Brain pericyte (primary cell): ENCODE measurements around the gene FAM151A.

Experiments used
- DNase-seq: peaks from one replicate; pipeline ENCODE4 v3.0.0-alpha.2; 2012; ENCODE audit warnings: low read depth, low spot score

The FAM151A gene

GRCh38 chr1:54623216-54624007, at the start of gene FAM151A:
Gene FAM151A (minus strand): TSS chr1:54623525. CDS start chr1:54623395, 130 bp downstream.
- no peak for DNase-seq

GRCh38 chr1:54671985-54672608, 48.8 kb upstream of the FAM151A start:
- no peak for DNase-seq

DNA sequence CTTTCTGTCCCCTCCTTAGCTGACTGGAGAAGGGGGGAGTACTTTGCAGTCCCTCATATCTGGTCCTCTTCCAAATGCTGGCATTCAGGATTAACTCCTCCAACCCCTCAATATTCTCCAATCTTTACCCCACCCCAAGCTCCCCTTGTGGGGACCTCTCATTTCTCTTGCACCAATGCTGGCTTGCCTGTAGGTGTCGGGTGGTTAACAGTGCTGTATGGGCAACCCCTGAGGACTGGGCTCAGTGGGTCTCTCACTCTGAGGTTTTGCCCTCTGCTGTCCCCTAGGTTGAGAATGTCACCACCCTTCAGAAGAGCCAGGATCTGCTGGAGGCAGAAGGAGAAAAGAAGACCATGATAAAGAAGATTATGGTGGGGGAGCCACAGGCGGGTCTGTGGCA, 45.2 kb upstream of the FAM151A start:
- no peak for DNase-seq

GRCh38 chr1:54667797-54668196, 44.5 kb upstream of the FAM151A start:
- DNase-seq = no peak

GRCh38 chr1:54666333-54666732, 43.0 kb upstream of the FAM151A start:
- no peak for DNase-seq

GRCh38 chr1:54665852-54666251, 42.5 kb upstream of the FAM151A start:
- no peak for DNase-seq

- DNase-seq = no peak
Measured at GRCh38 chr1:54664364-54664763, 41.0 kb upstream of the FAM151A start.

DNA sequence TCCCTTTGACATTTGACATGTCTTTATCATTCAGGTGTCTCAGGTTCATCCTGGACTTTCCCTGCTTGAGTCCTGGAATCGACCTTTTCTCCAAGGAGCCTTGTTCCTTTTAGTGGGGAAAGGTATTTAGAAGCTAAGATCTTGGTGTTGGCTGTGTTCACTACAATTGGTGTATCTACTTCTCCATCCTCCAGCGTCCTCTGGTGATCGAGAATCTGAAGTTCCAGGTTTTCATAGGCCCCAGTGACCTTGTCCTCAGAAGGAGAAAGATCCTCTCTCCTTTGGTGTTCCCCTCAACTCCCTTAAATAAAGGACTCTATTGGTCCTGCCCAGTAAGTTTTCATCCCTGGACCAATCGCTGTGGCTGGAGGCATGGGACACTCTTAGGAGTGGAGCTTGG, 40.4 kb upstream of the FAM151A start:
- no peak for DNase-seq

DNA sequence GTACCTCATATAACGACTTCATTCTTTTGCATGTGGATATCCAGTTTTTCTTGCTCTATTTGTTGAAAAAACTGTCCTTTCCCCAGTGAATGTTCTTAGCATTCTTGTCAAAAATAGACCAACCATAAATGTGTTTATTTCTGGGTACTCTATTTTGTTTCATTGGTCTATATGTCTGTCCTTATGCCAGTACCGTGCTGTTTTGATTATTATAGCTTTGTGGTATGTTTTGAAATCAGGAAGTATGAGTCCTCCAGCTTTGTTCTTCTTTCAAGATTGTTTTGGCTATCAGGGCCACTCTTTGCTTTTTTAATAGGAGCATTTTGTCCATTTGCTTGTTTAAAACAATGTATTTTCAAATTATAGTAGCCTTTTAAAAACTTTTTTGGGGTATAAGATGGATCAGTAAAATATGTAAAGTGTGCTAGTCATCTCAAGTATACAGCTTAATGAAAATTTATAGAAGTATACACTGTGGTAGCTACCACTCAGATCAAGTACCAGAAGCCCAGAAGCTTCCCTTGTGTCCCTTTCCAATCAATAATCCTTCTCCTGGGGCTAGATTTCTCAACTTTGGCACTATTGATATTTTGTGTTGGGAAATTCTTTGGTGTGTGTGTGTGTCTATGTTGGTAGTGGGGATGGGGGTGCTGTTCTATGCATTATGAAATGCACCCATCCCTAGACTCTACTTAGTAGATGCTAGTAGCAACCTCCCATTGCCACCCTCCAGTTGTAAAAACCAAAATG, 35.0 kb upstream of the FAM151A start:
- DNase-seq = no peak

GRCh38 chr1:54653036-54653435, 29.7 kb upstream of the FAM151A start:
- DNase-seq = no peak

DNA sequence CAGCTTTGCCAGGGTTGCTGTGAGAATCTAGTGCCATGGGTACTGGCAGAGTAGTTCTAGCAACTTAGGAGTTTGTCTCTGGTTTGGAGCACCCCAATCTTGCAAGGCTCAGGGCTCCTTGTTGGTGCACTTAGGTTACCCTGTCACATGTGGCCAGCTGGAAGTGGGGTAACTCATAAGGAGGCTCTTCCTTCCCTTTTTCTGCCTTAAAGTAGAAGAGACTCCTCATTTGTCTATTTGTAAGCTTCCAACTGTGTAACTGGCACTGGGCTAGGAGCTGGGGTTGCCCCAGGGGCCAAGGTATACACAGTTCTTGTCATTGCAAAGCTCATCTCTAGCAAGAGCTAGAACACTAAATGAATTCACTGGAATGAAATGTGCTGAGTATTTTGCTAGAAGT, 28.8 kb upstream of the FAM151A start:
- no peak for DNase-seq

GRCh38 chr1:54651608-54652007, 28.3 kb upstream of the FAM151A start:
- no peak for DNase-seq

DNA sequence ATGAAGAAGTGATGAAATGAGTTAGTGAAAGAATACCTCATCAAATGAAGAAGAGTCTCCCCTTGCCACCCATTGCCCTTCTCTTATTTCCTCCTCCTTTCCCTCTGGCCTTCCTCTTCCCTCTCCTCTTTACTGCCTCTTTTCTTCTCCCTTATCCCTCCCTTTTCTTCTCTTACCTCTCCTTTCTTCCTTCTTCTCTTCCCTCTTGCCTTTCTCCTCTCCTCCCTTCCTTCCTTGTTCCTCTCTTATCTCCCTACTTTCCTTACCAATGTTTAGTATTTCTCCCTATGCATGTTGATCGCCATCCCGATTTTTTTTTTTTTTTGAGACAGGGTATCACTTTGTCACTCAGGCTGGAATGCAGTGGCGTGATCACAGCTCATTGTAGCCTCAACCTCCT, 27.1 kb upstream of the FAM151A start:
- no peak for DNase-seq

GRCh38 chr1:54649921-54650320, 26.6 kb upstream of the FAM151A start:
- DNase-seq = no peak

GRCh38 chr1:54649130-54649898, 26.0 kb upstream of the FAM151A start:
- DNase-seq = no peak

DNA sequence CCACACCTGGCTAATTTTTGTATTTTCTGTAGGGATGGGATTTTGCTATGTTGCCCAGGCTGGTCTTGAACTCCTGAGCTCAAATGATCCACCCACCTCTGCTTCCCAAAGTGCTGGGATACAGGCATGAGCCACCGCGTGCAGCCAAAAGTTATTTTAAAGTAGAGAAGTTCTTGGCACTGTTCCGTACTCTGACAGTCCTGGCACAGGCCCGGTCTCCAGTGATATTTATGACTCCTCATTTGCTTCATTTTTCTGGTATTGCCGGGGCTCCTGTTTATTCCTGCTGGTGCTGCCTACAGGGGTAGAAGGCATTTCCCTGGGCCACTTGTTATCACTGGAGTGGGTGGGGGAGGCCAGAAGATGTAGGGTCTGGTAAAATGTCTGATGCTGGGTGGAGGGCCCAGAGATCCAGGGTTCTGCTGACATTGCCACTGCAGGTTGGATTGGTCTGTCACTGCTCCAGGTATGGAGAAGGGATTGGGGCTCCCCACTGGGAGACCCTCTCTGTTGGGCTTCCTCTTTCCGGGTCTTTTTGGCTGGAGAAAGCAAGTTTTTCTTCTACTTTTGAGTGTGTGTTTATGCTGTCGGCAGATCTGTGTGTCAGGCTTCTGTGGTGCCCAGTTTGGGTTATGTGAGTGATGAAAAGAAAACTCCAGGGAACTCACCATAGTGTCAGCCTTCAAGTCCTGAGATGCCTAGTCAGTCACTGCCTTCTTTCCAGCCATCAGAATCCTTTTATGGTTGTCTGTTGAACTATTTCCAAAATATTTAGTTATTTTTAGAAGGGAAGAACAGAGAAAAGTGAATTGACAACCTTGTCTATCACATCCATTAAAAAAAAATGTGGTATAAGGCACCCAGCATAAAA, 22.7 kb upstream of the FAM151A start:
- DNase-seq = no peak

GRCh38 chr1:54643736-54644135, 20.4 kb upstream of the FAM151A start:
- no peak for DNase-seq

DNA sequence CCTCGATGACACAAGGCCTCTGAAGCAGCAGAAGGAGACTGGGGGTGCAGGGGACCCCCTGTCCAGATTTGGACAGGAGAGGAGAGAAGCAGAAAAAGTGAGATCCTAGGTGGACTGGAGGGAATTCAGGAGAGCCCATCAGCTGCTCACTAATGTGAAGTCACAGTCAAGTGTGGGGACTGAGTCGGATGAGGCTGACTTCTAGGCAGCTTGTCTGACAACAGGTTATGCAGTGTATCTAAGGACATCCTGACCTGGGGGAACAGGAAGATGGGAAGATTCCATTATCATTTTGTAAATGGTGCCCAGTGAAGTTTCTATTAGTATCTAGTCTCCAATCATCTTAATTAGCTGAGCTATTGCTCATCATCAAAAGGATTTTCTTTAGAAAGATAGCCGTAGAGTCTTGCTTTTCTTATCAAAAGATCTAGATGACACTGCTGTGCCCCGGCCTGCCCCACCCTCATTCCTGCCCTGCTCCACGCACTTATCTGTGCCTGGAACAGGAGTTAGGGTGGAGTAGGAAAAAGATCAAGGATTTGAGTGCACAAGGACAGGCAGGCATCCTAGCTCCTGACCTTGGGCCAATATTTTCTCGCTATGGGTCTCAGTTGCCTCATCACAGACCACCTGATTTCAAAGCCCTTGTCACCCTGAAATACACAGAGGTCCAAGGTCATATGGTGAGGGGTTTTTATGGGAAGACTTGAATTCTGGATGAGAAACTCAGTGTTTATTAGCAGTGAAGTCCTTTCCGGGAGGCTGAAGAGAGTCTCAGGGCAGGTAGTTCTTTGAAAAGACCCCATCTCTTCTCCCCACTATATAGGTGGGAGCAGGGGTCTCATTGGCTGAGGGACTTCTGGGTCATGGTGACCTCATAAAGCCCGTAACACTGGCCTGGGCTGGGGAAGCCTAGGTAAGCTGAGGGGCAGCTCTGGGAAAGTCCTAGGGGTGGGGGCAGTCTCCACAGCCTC, 17.8 kb upstream of the FAM151A start, which contains the start of gene MROH7:
Gene MROH7 (plus strand): TSS at position 924 of the 974 bp plus-strand sequence. CDS start 11,141 bp downstream, outside the sequence.
- DNase-seq = no peak

- no peak for DNase-seq
Measured at GRCh38 chr1:54640361-54640760, 17.0 kb upstream of the FAM151A start.
